HEK293 (cell line): ENCODE measurements around the gene BTBD8.

ENCODE experiments used
- CTCF ChIA-PET: fragments of 350-600 bp; formaldehyde crosslinking; extraction: SDS; loops from one replicate; lab custom pipeline; 2021; ENCODE audit warnings: antibody characterized with exemption; lab: Yijun Ruan, JAX
- POLR2A ChIA-PET: fragments of 300-600 bp; formaldehyde crosslinking; extraction: SDS; loops from one replicate; lab custom pipeline; 2020; ENCODE audit warnings: antibody characterized with exemption, inconsistent platforms; lab: Yijun Ruan, JAX
- H3K27ac ChIP-seq: fragments of 200-500 bp; sonication (Bioruptor generic); 2 replicates; pipeline ENCODE4 v1.5.1; 2014; ENCODE audit warnings: low read depth, low read length, control low read depth, inconsistent platforms; ENCODE audit errors: extremely low read depth
- H3K36me3 ChIP-seq, 2 experiments: fragments of 200-500 bp in 1 of 2; sonication (Bioruptor generic) in 1 of 2; 1 replicate in 1 of 2; 2 replicates in 1 of 2; pipeline ENCODE4 v1.5.1; 2014 to 2017; ENCODE audit warnings: inconsistent platforms in 2 of 2, low read length in 2 of 2; ENCODE audit not compliant: control insufficient read depth in 2 of 2, insufficient read depth in 1 of 2
- H3K4me1 ChIP-seq: fragments of 200-500 bp; sonication (Bioruptor generic); 2 replicates; pipeline ENCODE4 v1.5.1; 2014; ENCODE audit warnings: mild to moderate bottlenecking, low read length, inconsistent platforms; ENCODE audit not compliant: control insufficient read depth, insufficient read depth
- H3K4me3 ChIP-seq: 2 replicates; pipeline ENCODE4 v1.5.1; 2011; ENCODE audit warnings: low read depth, mild to moderate bottlenecking, control low read depth, low read length, moderate library complexity
- H3K9me3 ChIP-seq: fragments of 200-500 bp; sonication (Bioruptor generic); 2 replicates; pipeline ENCODE4 v1.5.1; 2014; ENCODE audit warnings: low read depth, low read length, inconsistent platforms; ENCODE audit not compliant: control insufficient read depth, insufficient read depth
- GFI1B ChIP-seq: fragments of 450-650 bp; formaldehyde crosslinking; IDR thresholded peaks from 2 replicates; pipeline ENCODE4 v1.5.1; 2016; ENCODE audit warnings: missing biosample characterization, missing genetic modification characterization
- IKZF3 ChIP-seq: fragments of 450-650 bp; IDR thresholded peaks from 2 replicates; pipeline ENCODE4 v1.5.0; 2018; ENCODE audit warnings: missing biosample characterization, mild to moderate bottlenecking, missing genetic modification characterization, moderate library complexity
- KLF1 ChIP-seq: fragments of 450-650 bp; formaldehyde crosslinking; IDR thresholded peaks from 2 replicates; pipeline ENCODE4 v1.5.1; 2016; ENCODE audit warnings: missing biosample characterization, missing genetic modification characterization
- MEIS1 ChIP-seq: sonication (generic); formaldehyde crosslinking; IDR thresholded peaks from 2 replicates; pipeline ENCODE4 v1.8.1; 2022; ENCODE audit warnings: missing genetic modification reagents, mild to moderate bottlenecking, borderline replicate concordance
- SP7 ChIP-seq: fragments of 450-650 bp; formaldehyde crosslinking; IDR thresholded peaks from 2 replicates; pipeline ENCODE4 v1.5.1; 2016; ENCODE audit warnings: missing biosample characterization, missing genetic modification characterization
- TRIM28 ChIP-seq: IDR thresholded peaks from 2 replicates; pipeline ENCODE4 v1.6.1; 2011; ENCODE audit warnings: low read length, control low read depth, borderline replicate concordance
- ZBTB48 ChIP-seq: fragments of 450-650 bp; formaldehyde crosslinking; IDR thresholded peaks from 2 replicates; pipeline ENCODE4 v1.5.1; 2016; ENCODE audit warnings: missing biosample characterization, missing genetic modification characterization
- ZIC2 ChIP-seq: fragments of 450-650 bp; formaldehyde crosslinking; IDR thresholded peaks from 2 replicates; pipeline ENCODE4 v1.5.1; 2016; ENCODE audit warnings: missing biosample characterization, missing genetic modification characterization
- ZNF133 ChIP-seq: fragments of 450-650 bp; formaldehyde crosslinking; IDR thresholded peaks from 2 replicates; pipeline ENCODE4 v1.5.1; 2016; ENCODE audit warnings: missing biosample characterization, missing genetic modification characterization
- ZNF157 ChIP-seq: fragments of 450-650 bp; formaldehyde crosslinking; IDR thresholded peaks from 2 replicates; pipeline ENCODE4 v1.5.1; 2016; ENCODE audit warnings: missing biosample characterization, missing genetic modification characterization
- ZNF175 ChIP-seq: fragments of 450-650 bp; formaldehyde crosslinking; IDR thresholded peaks from 2 replicates; pipeline ENCODE4 v1.5.1; 2016; ENCODE audit warnings: missing biosample characterization, missing genetic modification characterization
- ZNF184 ChIP-seq: fragments of 450-650 bp; IDR thresholded peaks from 2 replicates; pipeline ENCODE4 v1.5.1; 2018; ENCODE audit warnings: missing biosample characterization, mild to moderate bottlenecking, missing genetic modification characterization
- ZNF211 ChIP-seq: fragments of 450-650 bp; formaldehyde crosslinking; IDR thresholded peaks from 2 replicates; pipeline ENCODE4 v1.5.1; 2016; ENCODE audit warnings: low read depth, missing biosample characterization, missing genetic modification characterization
- ZNF239 ChIP-seq: fragments of 450-650 bp; formaldehyde crosslinking; IDR thresholded peaks from 2 replicates; pipeline ENCODE4 v1.5.1; 2016; ENCODE audit warnings: missing biosample characterization, missing genetic modification characterization
- ZNF248 ChIP-seq: fragments of 450-650 bp; formaldehyde crosslinking; IDR thresholded peaks from 2 replicates; pipeline ENCODE4 v1.5.1; 2017; ENCODE audit warnings: missing biosample characterization, missing genetic modification characterization
- ZNF37A ChIP-seq: fragments of 450-650 bp; IDR thresholded peaks from 2 replicates; pipeline ENCODE4 v1.5.1; 2018; ENCODE audit warnings: missing biosample characterization, missing genetic modification characterization
- ZNF510 ChIP-seq: fragments of 450-650 bp; formaldehyde crosslinking; IDR thresholded peaks from 2 replicates; pipeline ENCODE4 v1.5.1; 2018; ENCODE audit warnings: mild to moderate bottlenecking, missing genetic modification characterization, missing biosample characterization; ENCODE audit not compliant: insufficient replicate concordance
- ZNF530 ChIP-seq: fragments of 450-650 bp; formaldehyde crosslinking; IDR thresholded peaks from 2 replicates; pipeline ENCODE4 v1.5.1; 2016; ENCODE audit warnings: low read depth, missing biosample characterization, missing genetic modification characterization
- ZNF548 ChIP-seq: fragments of 450-650 bp; formaldehyde crosslinking; IDR thresholded peaks from 2 replicates; pipeline ENCODE4 v1.5.1; 2016; ENCODE audit warnings: missing biosample characterization, missing genetic modification characterization
- ZNF549 ChIP-seq: fragments of 450-650 bp; IDR thresholded peaks from 2 replicates; pipeline ENCODE4 v1.5.1; 2018; ENCODE audit warnings: missing biosample characterization, missing genetic modification characterization, mild to moderate bottlenecking, inconsistent platforms, moderate library complexity
- ZNF629 ChIP-seq: fragments of 450-650 bp; formaldehyde crosslinking; IDR thresholded peaks from 2 replicates; pipeline ENCODE4 v1.5.1; 2017; ENCODE audit warnings: missing biosample characterization, missing genetic modification characterization
- ZNF677 ChIP-seq: fragments of 450-650 bp; IDR thresholded peaks from 2 replicates; pipeline ENCODE4 v1.5.0; 2018; ENCODE audit warnings: missing biosample characterization, mild to moderate bottlenecking, missing genetic modification characterization, moderate library complexity
- ZNF747 ChIP-seq: fragments of 450-650 bp; formaldehyde crosslinking; IDR thresholded peaks from 2 replicates; pipeline ENCODE4 v1.5.1; 2016; ENCODE audit warnings: missing biosample characterization, missing genetic modification characterization
- ZNF792 ChIP-seq: fragments of 450-650 bp; formaldehyde crosslinking; IDR thresholded peaks from 2 replicates; pipeline ENCODE4 v1.5.1; 2016; ENCODE audit warnings: missing biosample characterization, missing genetic modification characterization
- ZSCAN23 ChIP-seq: fragments of 450-650 bp; formaldehyde crosslinking; IDR thresholded peaks from 2 replicates; pipeline ENCODE4 v1.5.1; 2016; ENCODE audit warnings: missing biosample characterization, missing genetic modification characterization
- ZXDB ChIP-seq: fragments of 450-650 bp; formaldehyde crosslinking; IDR thresholded peaks from 2 replicates; pipeline ENCODE4 v1.5.1; 2016; ENCODE audit warnings: missing biosample characterization, missing genetic modification characterization
- TF ChIP-seq, protein P1 (sequence below): fragments of 450-650 bp; formaldehyde crosslinking; IDR thresholded peaks from 2 replicates; pipeline ENCODE4 v1.5.1; 2016; ENCODE audit warnings: missing biosample characterization, missing genetic modification characterization
- TF ChIP-seq, protein P2 (sequence below): sonication (generic); formaldehyde crosslinking; IDR thresholded peaks from 2 replicates; pipeline ENCODE4 v1.8.1; 2022; ENCODE audit warnings: mild to moderate bottlenecking, moderate library complexity, missing genetic modification reagents
- TF ChIP-seq, protein P3 (sequence below): fragments of 450-650 bp; formaldehyde crosslinking; IDR thresholded peaks from 2 replicates; pipeline ENCODE4 v1.5.1; 2016; ENCODE audit warnings: missing biosample characterization, missing genetic modification characterization

Gene BTBD8

DNA sequence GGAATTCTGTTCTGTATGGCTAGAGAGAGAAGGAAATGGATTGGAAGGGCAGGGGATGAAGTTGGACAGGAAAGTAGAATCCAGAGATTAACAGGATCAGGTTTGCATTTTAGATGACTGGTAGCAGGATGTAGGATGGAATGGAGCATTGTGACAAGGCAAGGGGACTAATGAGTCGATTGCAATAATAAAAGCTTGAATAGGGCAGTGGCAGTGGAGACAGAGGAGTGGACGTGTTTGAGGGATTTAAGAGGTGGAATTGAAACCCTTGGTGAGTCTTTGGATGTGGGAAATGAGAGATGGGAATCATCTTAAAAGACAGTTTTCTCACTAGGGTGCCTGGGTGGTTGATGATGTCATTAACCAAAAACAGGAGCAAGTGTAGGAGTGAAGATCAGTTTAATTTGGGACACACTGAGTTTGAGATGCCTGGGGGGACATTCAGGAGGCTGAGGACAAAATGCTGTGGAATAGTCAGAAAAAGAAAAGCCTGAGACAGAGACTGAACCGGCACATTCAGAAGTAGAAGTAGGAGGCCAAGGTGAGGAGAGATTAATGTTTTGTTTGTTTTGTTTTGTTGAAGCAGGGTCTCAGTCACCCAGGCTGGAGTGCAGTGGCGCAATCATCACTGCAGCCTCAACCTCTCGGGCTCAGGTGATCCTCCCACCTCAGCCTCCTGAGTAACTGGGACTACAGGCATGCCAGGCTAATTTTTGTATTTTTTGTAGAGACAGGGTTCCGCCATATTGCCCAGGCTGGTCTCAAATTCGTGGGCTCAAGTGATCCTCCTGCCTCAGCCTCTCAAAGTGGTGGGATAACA lies 108.5 kb downstream of the BTBD8 start (continued):
- TF ChIP-seq, protein P1, sequence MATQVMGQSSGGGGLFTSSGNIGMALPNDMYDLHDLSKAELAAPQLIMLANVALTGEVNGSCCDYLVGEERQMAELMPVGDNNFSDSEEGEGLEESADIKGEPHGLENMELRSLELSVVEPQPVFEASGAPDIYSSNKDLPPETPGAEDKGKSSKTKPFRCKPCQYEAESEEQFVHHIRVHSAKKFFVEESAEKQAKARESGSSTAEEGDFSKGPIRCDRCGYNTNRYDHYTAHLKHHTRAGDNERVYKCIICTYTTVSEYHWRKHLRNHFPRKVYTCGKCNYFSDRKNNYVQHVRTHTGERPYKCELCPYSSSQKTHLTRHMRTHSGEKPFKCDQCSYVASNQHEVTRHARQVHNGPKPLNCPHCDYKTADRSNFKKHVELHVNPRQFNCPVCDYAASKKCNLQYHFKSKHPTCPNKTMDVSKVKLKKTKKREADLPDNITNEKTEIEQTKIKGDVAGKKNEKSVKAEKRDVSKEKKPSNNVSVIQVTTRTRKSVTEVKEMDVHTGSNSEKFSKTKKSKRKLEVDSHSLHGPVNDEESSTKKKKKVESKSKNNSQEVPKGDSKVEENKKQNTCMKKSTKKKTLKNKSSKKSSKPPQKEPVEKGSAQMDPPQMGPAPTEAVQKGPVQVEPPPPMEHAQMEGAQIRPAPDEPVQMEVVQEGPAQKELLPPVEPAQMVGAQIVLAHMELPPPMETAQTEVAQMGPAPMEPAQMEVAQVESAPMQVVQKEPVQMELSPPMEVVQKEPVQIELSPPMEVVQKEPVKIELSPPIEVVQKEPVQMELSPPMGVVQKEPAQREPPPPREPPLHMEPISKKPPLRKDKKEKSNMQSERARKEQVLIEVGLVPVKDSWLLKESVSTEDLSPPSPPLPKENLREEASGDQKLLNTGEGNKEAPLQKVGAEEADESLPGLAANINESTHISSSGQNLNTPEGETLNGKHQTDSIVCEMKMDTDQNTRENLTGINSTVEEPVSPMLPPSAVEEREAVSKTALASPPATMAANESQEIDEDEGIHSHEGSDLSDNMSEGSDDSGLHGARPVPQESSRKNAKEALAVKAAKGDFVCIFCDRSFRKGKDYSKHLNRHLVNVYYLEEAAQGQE: no peak
- TF ChIP-seq ZNF629 (peak; percentile 49; the same call in 1 of the 2 replicates), ZNF157 (no peak), ZNF184 (tag by site-specific recombination) (no peak)

DNA sequence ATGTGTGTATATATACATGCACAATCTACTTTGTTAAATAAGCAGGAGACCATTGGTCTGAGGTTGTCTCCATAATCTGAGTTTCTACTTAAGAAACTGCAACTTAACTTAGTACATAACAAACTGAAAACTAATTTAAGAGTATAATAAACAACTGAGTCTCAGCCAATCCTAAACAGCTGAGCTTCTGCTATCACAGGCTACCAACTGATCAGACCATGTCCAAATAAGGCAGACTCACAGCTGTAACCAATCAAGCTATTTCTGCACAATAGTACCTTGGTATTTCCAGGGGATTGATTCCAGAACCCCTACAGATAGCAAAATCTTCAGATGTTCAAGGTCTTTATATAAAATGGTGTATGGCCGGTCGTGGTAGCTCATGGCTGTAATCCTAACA lies 111.6 kb downstream of the BTBD8 start:
- no peaks in the 10 kb centered on the region for H3K36me3 ChIP-seq
- ChIA-PET POLR2A (interaction anchor here (0.6 kb wide), 1 partner anchor 13 kb away, joined by 3 read pairs; no protein-coding TSS in a partner anchor), CTCF (no interaction called here)
- no peaks in the 10 kb centered on the region for H3K4me1 ChIP-seq
- H3K9me3 ChIP-seq: no peaks in the 10 kb centered on the region
- H3K4me3 ChIP-seq: no peak overlapping the region
- TF ChIP-seq MEIS1 (CRISPR knock-in tag) (no peak), SP7 (tag by site-specific recombination) (no peak), ZNF530 (tag by site-specific recombination) (no peak), ZNF792 (tag by site-specific recombination) (no peak), ZNF747 (tag by site-specific recombination) (no peak), ZBTB48 (tag by site-specific recombination) (no peak), ZNF239 (tag by site-specific recombination) (no peak), ZNF510 (tag by site-specific recombination) (no peak), ZNF548 (tag by site-specific recombination) (no peak), GFI1B (tag by site-specific recombination) (no peak)
- no peak overlapping the region for H3K27ac ChIP-seq

DNA sequence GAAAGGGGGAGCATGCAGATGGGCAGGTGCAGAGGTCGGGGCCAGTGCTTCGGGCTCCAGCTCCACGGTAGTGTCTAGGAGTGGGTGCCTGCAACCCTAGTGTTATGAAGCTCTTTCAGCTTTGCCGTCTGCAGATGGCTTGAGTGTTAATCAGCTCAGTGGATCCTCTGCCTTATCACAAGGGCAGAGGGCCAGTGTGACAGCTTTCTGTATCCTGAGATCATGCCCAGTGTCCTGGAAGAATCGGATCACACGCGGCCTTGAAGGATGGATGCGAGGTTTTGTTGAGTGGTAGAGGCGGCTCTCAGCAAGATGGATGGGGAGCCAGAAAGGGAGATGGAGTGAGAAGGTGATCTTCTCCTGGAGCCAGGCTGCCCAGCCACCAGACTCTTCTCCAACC lies 112.1 kb downstream of the BTBD8 start:
- Histone ChIP-seq H3K9me3 (no peaks in the 10 kb centered on the region), H3K4me3 (no peak overlapping the region), H3K27ac (no peak overlapping the region), H3K36me3 (no peaks in the 10 kb centered on the region), H3K4me1 (no peaks in the 10 kb centered on the region)
- POLR2A ChIA-PET: no interaction called here
- CTCF ChIA-PET: no interaction called here
- TF ChIP-seq TRIM28 (no peak), ZNF133 (tag by site-specific recombination) (no peak), ZNF248 (tag by site-specific recombination) (no peak), ZNF549 (no peak), ZXDB (tag by site-specific recombination) (no peak), ZBTB48 (tag by site-specific recombination) (no peak), ZNF211 (tag by site-specific recombination) (no peak), KLF1 (tag by site-specific recombination) (no peak), ZNF37A (tag by site-specific recombination) (no peak), ZNF747 (tag by site-specific recombination) (no peak), ZIC2 (tag by site-specific recombination) (no peak), ZNF677 (tag by site-specific recombination) (no peak), ZNF175 (no peak), IKZF3 (tag by site-specific recombination) (no peak), ZSCAN23 (tag by site-specific recombination) (no peak)
- TF ChIP-seq, protein P2, sequence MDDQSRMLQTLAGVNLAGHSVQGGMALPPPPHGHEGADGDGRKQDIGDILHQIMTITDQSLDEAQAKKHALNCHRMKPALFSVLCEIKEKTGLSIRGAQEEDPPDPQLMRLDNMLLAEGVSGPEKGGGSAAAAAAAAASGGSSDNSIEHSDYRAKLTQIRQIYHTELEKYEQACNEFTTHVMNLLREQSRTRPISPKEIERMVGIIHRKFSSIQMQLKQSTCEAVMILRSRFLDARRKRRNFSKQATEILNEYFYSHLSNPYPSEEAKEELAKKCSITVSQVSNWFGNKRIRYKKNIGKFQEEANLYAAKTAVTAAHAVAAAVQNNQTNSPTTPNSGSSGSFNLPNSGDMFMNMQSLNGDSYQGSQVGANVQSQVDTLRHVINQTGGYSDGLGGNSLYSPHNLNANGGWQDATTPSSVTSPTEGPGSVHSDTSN (CRISPR knock-in tag): no peak
- TF ChIP-seq, protein P3, sequence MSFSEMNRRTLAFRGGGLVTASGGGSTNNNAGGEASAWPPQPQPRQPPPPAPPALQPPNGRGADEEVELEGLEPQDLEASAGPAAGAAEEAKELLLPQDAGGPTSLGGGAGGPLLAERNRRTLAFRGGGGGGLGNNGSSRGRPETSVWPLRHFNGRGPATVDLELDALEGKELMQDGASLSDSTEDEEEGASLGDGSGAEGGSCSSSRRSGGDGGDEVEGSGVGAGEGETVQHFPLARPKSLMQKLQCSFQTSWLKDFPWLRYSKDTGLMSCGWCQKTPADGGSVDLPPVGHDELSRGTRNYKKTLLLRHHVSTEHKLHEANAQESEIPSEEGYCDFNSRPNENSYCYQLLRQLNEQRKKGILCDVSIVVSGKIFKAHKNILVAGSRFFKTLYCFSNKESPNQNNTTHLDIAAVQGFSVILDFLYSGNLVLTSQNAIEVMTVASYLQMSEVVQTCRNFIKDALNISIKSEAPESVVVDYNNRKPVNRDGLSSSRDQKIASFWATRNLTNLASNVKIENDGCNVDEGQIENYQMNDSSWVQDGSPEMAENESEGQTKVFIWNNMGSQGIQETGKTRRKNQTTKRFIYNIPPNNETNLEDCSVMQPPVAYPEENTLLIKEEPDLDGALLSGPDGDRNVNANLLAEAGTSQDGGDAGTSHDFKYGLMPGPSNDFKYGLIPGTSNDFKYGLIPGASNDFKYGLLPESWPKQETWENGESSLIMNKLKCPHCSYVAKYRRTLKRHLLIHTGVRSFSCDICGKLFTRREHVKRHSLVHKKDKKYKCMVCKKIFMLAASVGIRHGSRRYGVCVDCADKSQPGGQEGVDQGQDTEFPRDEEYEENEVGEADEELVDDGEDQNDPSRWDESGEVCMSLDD: no peak
